ENCODE data around the gene GMPPA.
A peak's percentile ranks its signal among the peaks of the same experiment; 100 is the strongest.

GRCh38 chr2:219459460-219460311 lies 39.0 kb upstream of the GMPPA start:
- TF ChIP-seq CTCF (IDR thresholded peaks at IDR 0.05; ENCODE audit: poor library complexity) = peak; percentile 59
- TF ChIP-seq EZH2phosphoT487 (IDR thresholded peaks at IDR 0.05; ENCODE audit: low read depth, severe bottlenecking, unreplicated experiment) = no peak
- TF ChIP-seq EZH2 (IDR thresholded peaks at IDR 0.05; ENCODE audit: borderline replicate concordance) = no peak
